ENCODE data around the gene LMO3.

The LMO3 gene

GRCh38 chr12:16606991-16607390 lies 1.0 kb upstream of the LMO3 start:
- H3K27me3 Mint-ChIP-seq = peaks cover 69% of the 10 kb centered on the region
- no peak overlapping the region for H3K27ac Mint-ChIP-seq
- no peaks in the 10 kb centered on the region for H3K9me3 Mint-ChIP-seq
- H3K4me3 Mint-ChIP-seq = no peak overlapping the region
- peaks cover 5% of the 10 kb centered on the region for H3K4me1 Mint-ChIP-seq (ENCODE audit: low read depth)
- intact Hi-C loops (cut with micrococcal nuclease) = no loop called here
- H3K36me3 Mint-ChIP-seq (ENCODE audit: low read depth) = no peaks in the 10 kb centered on the region

- no peaks in the 10 kb centered on the region for H3K9me3 Mint-ChIP-seq
- intact Hi-C loops (cut with micrococcal nuclease) = no loop called here
- peaks cover 5% of the 10 kb centered on the region for H3K4me1 Mint-ChIP-seq (ENCODE audit: low read depth)
- no peak overlapping the region for H3K4me3 Mint-ChIP-seq
- no peak overlapping the region for H3K27ac Mint-ChIP-seq
- peaks cover 69% of the 10 kb centered on the region for H3K27me3 Mint-ChIP-seq
- no peaks in the 10 kb centered on the region for H3K36me3 Mint-ChIP-seq (ENCODE audit: low read depth)
Observed at GRCh38 chr12:16606201-16606849, 363 bp upstream of the LMO3 start.

- H3K4me3 Mint-ChIP-seq = no peak overlapping the region
- H3K4me1 Mint-ChIP-seq (ENCODE audit: low read depth) = peaks cover 5% of the 10 kb centered on the region
- H3K27ac Mint-ChIP-seq = no peak overlapping the region
- intact Hi-C loops (cut with micrococcal nuclease) = no loop called here
- H3K9me3 Mint-ChIP-seq = no peaks in the 10 kb centered on the region
- peaks cover 65% of the 10 kb centered on the region for H3K27me3 Mint-ChIP-seq
- H3K36me3 Mint-ChIP-seq (ENCODE audit: low read depth) = no peaks in the 10 kb centered on the region
Observed at GRCh38 chr12:16605642-16606116, 283 bp downstream of the LMO3 start.

DNA sequence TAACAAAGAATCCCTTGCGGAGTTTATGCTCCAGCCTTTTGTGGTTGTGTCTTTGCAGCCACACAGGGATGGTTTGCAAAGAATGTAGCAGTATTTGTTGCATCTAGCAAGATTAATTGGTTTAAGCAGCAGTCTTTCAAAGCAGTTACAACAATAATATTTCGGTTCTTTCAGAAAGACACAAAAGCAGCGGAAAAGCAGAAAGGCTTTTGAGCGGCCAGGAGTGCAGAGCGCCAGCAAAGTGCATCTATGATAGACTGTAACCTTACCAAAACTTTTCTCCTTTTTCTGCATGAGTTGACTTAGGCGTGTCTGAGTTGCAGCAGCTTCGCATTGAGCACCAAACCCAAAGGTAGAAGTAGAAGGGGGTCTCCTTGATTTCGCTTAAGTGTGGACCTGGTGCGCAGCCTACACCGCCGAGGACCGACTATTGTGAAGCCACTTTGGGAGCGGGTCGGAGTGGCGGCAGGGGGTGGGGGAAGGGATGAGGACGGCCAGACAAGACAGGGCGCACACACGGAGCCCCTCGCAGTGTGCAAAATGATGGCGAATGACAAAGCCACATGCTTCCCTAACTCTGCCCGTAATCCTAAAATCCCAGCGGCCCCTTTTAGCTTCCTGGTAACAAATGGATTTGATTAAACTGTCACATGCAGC lies 1.2 kb downstream of the LMO3 start:
- Mint-ChIP-seq H3K9me3 (no peaks in the 10 kb centered on the region), H3K36me3 (ENCODE audit: low read depth) (no peaks in the 10 kb centered on the region), H3K27me3 (peaks cover 57% of the 10 kb centered on the region), H3K4me1 (ENCODE audit: low read depth) (peaks cover 5% of the 10 kb centered on the region), H3K27ac (no peak overlapping the region), H3K4me3 (no peak overlapping the region)
- intact Hi-C loops (cut with micrococcal nuclease) = no loop called here

GRCh38 chr12:16603916-16604575 lies 1.9 kb downstream of the LMO3 start:
- H3K9me3 Mint-ChIP-seq = no peaks in the 10 kb centered on the region
- H3K36me3 Mint-ChIP-seq (ENCODE audit: low read depth) = no peaks in the 10 kb centered on the region
- H3K27ac Mint-ChIP-seq = no peak overlapping the region
- peaks cover 51% of the 10 kb centered on the region for H3K27me3 Mint-ChIP-seq
- H3K4me1 Mint-ChIP-seq (ENCODE audit: low read depth) = peaks cover 5% of the 10 kb centered on the region
- H3K4me3 Mint-ChIP-seq = no peak overlapping the region
- intact Hi-C loops (cut with micrococcal nuclease) = no loop called here

DNA sequence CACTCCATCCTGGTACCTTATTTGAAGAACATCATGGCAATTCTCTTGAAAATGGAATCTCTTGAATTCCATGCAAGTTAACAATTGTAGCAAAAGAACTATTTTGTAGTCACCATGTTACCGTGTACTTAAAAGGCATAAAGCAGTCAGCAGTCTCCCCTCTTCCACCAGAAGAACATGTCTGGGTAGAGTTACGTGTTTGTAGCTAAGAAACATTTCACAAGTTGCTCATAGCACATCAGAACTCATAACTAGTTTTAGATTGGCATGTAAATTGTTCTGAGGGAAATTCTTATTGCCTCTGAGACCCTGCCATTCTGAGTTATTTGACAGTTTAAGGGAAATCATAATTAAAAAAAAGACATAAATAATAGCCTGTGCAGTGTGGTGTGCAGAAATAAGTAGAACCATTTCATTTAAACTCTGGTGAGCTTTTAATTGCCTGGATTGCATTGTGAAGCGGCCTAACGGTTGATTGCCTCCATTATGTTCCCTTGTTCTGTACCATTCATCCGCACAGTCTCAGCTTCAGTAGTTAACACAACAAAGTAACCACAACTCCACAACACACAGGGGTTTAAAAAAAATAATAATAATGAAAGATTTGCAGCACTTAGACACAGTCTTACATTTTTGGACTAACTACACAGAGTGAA lies 2.6 kb downstream of the LMO3 start:
- Mint-ChIP-seq H3K4me3 (no peak overlapping the region), H3K27me3 (peaks cover 48% of the 10 kb centered on the region), H3K4me1 (ENCODE audit: low read depth) (peaks cover 5% of the 10 kb centered on the region), H3K36me3 (ENCODE audit: low read depth) (no peaks in the 10 kb centered on the region), H3K9me3 (no peaks in the 10 kb centered on the region), H3K27ac (no peak overlapping the region)
- intact Hi-C loops (cut with micrococcal nuclease) = no loop called here

DNA sequence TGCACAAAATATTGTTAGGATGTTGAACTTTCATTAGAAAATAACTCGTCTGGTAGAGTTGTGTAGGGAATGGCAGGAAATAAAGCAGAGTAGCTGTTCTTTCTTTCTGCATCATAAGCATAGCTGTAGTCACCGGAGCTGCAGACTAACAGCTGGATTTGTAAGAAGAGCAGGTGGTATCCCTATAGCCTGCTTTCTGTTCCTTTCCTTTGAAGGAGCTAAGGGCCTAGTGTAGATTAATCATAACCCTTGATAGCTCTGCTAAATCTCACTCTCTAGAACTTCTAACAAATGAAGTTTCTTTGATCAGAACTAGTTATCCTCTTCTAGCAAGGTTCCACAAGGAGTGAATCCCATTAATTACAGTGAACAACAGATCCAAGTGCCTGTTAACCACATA lies 3.5 kb downstream of the LMO3 start:
- H3K4me1 Mint-ChIP-seq (ENCODE audit: low read depth) = peaks cover 5% of the 10 kb centered on the region
- no peak overlapping the region for H3K27ac Mint-ChIP-seq
- no peaks in the 10 kb centered on the region for H3K36me3 Mint-ChIP-seq (ENCODE audit: low read depth)
- intact Hi-C loops (cut with micrococcal nuclease) = no loop called here
- H3K4me3 Mint-ChIP-seq = no peak overlapping the region
- H3K9me3 Mint-ChIP-seq = no peaks in the 10 kb centered on the region
- H3K27me3 Mint-ChIP-seq = peaks cover 40% of the 10 kb centered on the region

GRCh38 chr12:16600525-16600924 lies 5.4 kb downstream of the LMO3 start:
- Mint-ChIP-seq H3K36me3 (ENCODE audit: low read depth) (no peaks in the 10 kb centered on the region), H3K27ac (no peak overlapping the region), H3K4me1 (ENCODE audit: low read depth) (peaks cover under 1% of the 10 kb centered on the region), H3K4me3 (no peak overlapping the region), H3K27me3 (peaks cover 21% of the 10 kb centered on the region), H3K9me3 (no peaks in the 10 kb centered on the region)
- intact Hi-C loops (cut with micrococcal nuclease) = no loop called here

DNA sequence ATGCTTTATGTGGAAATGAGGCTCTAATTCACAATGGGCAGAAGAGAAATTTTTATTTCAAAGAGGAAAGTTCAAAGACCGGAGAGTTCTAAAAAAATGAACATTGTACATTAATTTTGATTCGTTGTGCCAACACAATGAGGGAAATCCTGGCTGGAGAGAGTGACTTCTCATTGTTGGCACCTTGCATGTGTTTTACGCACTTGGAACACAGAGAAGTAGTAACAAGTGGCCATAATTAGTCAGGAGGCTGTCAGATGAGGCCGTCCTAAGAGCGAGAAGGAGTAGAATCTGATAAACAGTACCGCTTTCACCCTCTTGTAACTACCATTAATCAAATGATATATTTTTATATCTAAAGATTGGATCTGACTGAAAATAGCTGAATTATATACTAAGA lies 6.9 kb downstream of the LMO3 start:
- Mint-ChIP-seq H3K27ac (no peak overlapping the region), H3K36me3 (ENCODE audit: low read depth) (no peaks in the 10 kb centered on the region), H3K4me1 (ENCODE audit: low read depth) (no peaks in the 10 kb centered on the region), H3K9me3 (no peaks in the 10 kb centered on the region), H3K27me3 (peaks cover 8% of the 10 kb centered on the region), H3K4me3 (no peak overlapping the region)
- intact Hi-C loops (cut with micrococcal nuclease) = no loop called here

- Mint-ChIP-seq H3K4me3 (no peak overlapping the region), H3K9me3 (no peaks in the 10 kb centered on the region), H3K27ac (no peak overlapping the region), H3K27me3 (no peaks in the 10 kb centered on the region), H3K4me1 (ENCODE audit: low read depth) (no peaks in the 10 kb centered on the region), H3K36me3 (ENCODE audit: low read depth) (no peaks in the 10 kb centered on the region)
- intact Hi-C loops (cut with micrococcal nuclease) = no loop called here
Observed at GRCh38 chr12:16594797-16595196, 11.2 kb downstream of the LMO3 start.

DNA sequence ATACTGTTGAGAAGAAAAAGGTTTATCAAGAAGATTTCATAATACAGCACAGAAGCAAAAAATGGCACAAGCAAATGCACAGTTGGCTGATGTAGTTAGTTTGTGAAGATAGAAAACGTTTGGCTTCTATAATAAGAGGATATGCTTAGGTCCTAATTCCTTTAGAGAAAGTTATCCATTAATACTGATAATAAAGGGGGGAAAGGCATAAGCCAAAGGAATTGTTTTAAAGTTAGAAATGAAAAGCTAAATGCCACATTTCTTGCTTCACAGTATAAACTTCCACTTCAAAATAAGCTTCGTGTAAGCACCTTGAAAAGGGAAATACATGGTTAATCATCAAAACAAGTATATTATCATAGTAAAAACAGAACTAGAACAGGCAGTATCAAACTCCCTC lies 12.4 kb downstream of the LMO3 start:
- intact Hi-C loops (cut with micrococcal nuclease) = no loop called here
- no peaks in the 10 kb centered on the region for H3K9me3 Mint-ChIP-seq

DNA sequence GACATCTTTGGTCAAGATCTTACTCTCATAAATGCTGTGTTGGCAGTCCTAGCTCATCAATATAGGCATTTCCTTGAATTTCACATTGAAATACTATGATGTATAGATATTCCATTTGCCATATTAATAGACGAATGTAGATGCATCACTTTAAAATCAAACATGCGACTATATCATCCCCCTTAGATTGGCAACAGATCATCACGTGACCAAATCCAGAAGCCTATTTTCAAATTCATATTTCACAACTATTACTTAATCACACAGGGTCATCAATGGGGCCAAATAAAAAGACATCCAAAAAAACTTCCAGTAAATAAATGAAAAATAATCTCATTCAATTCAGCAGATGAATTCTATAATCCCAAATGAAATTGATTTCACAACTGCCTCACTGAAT lies 15.3 kb downstream of the LMO3 start:
- Mint-ChIP-seq H3K36me3 (ENCODE audit: low read depth) (no peaks in the 10 kb centered on the region), H3K27me3 (no peaks in the 10 kb centered on the region), H3K27ac (no peak overlapping the region), H3K4me1 (ENCODE audit: low read depth) (no peaks in the 10 kb centered on the region), H3K9me3 (no peaks in the 10 kb centered on the region), H3K4me3 (no peak overlapping the region)
- intact Hi-C loops (cut with micrococcal nuclease) = no loop called here

More for the DNA sequence above, 12.4 kb downstream of the LMO3 start:
- H3K27ac Mint-ChIP-seq = no peak overlapping the region
- no peaks in the 10 kb centered on the region for H3K4me1 Mint-ChIP-seq (ENCODE audit: low read depth)
- no peaks in the 10 kb centered on the region for H3K36me3 Mint-ChIP-seq (ENCODE audit: low read depth)
- H3K4me3 Mint-ChIP-seq = no peak overlapping the region
- no peaks in the 10 kb centered on the region for H3K27me3 Mint-ChIP-seq

- Mint-ChIP-seq H3K27ac (no peak overlapping the region), H3K4me3 (no peak overlapping the region), H3K27me3 (no peaks in the 10 kb centered on the region), H3K4me1 (ENCODE audit: low read depth) (no peaks in the 10 kb centered on the region), H3K36me3 (ENCODE audit: low read depth) (no peaks in the 10 kb centered on the region), H3K9me3 (no peaks in the 10 kb centered on the region)
- intact Hi-C loops (cut with micrococcal nuclease) = no loop called here
Observed at GRCh38 chr12:16588812-16589211, 17.1 kb downstream of the LMO3 start.

GRCh38 chr12:16587514-16587913 lies 18.4 kb downstream of the LMO3 start:
- Mint-ChIP-seq H3K27ac (no peak overlapping the region), H3K36me3 (ENCODE audit: low read depth) (no peaks in the 10 kb centered on the region), H3K4me1 (ENCODE audit: low read depth) (no peaks in the 10 kb centered on the region), H3K4me3 (no peak overlapping the region), H3K27me3 (no peaks in the 10 kb centered on the region), H3K9me3 (no peaks in the 10 kb centered on the region)
- intact Hi-C loops (cut with micrococcal nuclease) = no loop called here

Data from dendritic cell treated with granulocyte-macrophage colony-stimulating factor and Interleukin-4, amounts not matched to agents 40 ng/mL and 50 ng/mL, for 4 days (primary cell).